ENCODE data around the gene WFS1. TPM values are rescaled to one million over a fixed set of nuclear protein-coding genes. Genes with fewer than 3 reads are reported as not detected.

The WFS1 gene
- total and polyA plus RNA-seq, 2 of the 13 experiments (the other 11 are each of a cell fraction or from before 2014, with no cell fraction given) = 39.1 to 42.2 TPM

DNA sequence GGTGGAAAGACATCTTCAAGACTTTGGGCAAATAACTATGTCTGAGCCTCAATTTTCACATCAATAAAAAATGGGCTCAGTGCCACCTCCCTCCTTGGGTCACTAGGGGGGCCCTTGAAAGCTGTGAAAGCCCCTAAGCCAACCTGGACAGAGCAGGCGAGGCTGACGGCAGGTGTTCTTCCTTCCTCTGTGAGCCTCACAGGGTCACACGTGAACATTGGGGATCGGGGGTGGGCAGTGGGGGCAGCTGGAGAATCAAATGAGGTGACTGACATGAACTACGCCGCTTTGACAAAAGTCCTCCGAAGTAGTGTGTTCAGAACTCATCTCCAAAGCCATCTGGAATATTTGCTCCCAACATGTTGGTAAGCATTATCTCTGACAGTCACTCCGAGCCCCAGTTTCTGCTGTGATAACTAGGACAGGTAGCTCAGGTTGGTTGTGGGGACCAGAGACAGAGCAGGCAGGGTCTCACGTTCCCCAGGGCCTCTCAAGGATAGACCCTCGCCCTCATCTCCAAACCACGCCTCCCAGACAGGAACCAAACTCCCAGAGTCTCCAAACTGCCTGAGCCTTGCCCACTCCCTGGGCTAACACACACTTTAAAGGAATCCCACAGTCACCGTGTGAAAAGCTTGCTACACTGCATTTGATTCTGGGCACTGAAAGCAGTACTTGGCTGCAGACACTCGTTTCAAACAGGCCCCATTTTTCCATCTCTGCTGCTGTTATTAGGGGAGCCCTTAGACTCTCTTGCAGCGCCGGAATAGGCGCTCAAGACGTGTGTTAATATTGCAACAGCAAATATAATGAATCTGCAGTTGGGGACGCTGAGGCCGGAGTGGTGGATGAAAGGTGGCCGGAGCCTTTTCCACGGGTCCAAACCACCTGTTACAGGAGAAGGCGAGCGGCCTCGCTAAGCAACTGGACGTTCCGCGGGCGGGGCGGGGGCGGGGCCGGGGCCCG lies 717 bp upstream of the WFS1 start (continued):
- TF ChIP-seq ZBTB40 (IDR thresholded peaks at IDR 0.05) (no peak), ZBTB40 (CRISPR knock-in tag; IDR thresholded peaks at IDR 0.05) (no peak), CAMTA2 (CRISPR knock-in tag; IDR thresholded peaks at IDR 0.05; ENCODE audit: borderline replicate concordance) (0 out of 2 replicates have a peak, but pooled peaks have one; percentile 61), ZNF235 (CRISPR knock-in tag; IDR thresholded peaks at IDR 0.05; ENCODE audit: borderline replicate concordance) (peak; percentile 42; the same call in 1 of the 2 replicates), ZNF136 (CRISPR knock-in tag; IDR thresholded peaks at IDR 0.05; ENCODE audit: low read depth) (no peak), ZNF20 (CRISPR knock-in tag; IDR thresholded peaks at IDR 0.05) (0 out of 2 replicates have a peak, but pooled peaks have one; percentile 29)
- TF ChIP-seq, protein P1, sequence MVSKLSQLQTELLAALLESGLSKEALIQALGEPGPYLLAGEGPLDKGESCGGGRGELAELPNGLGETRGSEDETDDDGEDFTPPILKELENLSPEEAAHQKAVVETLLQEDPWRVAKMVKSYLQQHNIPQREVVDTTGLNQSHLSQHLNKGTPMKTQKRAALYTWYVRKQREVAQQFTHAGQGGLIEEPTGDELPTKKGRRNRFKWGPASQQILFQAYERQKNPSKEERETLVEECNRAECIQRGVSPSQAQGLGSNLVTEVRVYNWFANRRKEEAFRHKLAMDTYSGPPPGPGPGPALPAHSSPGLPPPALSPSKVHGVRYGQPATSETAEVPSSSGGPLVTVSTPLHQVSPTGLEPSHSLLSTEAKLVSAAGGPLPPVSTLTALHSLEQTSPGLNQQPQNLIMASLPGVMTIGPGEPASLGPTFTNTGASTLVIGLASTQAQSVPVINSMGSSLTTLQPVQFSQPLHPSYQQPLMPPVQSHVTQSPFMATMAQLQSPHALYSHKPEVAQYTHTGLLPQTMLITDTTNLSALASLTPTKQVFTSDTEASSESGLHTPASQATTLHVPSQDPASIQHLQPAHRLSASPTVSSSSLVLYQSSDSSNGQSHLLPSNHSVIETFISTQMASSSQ (IDR thresholded peaks at IDR 0.05; ENCODE audit: low read depth) = no peak
- TF ChIP-seq, protein P1 (CRISPR knock-in tag; IDR thresholded peaks at IDR 0.05; ENCODE audit: borderline replicate concordance) = 0 out of 2 replicates have a peak, but pooled peaks have one; percentile 32
